B cell (primary cell): ENCODE measurements around the gene ARHGAP22. TPM values are rescaled to one million over a fixed set of nuclear protein-coding genes. Genes with fewer than 3 reads are reported as not detected.

Experiments used
- ATAC-seq: fragments of 200-7000 bp; cut with Tn5 transposase; one replicate; pipeline ENCODE4 v1.10.0; 2021; ENCODE audit warnings: low read depth, mild to moderate bottlenecking, moderate number of reproducible peaks, moderate library complexity
- CTCF ChIA-PET: fragments of 350-600 bp; sonication (Branson Sonifier 250); formaldehyde crosslinking; loops from one replicate; lab custom pipeline; 2021; ENCODE audit warnings: antibody characterized with exemption, inconsistent platforms; lab: Charles Lee
- POLR2A ChIA-PET: fragments of 350-600 bp; sonication (Branson Sonifier 250); formaldehyde crosslinking; loops from one replicate; lab custom pipeline; 2021; ENCODE audit warnings: antibody characterized with exemption; lab: Charles Lee
- DNase-seq: peaks from one replicate; pipeline ENCODE4 v3.0.0; 2013
- H2AFZ ChIP-seq: 2 replicates; pipeline ENCODE4 v1.6.1; 2012; ENCODE audit warnings: mild to moderate bottlenecking, low read depth, low read length; ENCODE audit not compliant: insufficient read depth, poor library complexity, severe bottlenecking
- H3K27ac ChIP-seq, 2 donors: 1 replicate in 1 of 2; 2 replicates in 1 of 2; pipeline ENCODE4 v1.5.1; 2012 to 2013; ENCODE audit warnings: low read length in 2 of 2, mild to moderate bottlenecking in 2 of 2, moderate library complexity in 1 of 2
- H3K27me3 ChIP-seq, 4 experiments: fragments of 200-600 bp in 1 of 4; sonication (generic) in 1 of 4; replicated peaks in 1 of 4; 1 replicate in 2 of 4; 2 replicates in 2 of 4; pipeline versions ENCODE4 v1.6.1 to v1.7.0; 2013 to 2016; ENCODE audit warnings: low read length in 3 of 4, mild to moderate bottlenecking in 2 of 4, mixed read lengths in 1 of 4, moderate library complexity in 1 of 4; ENCODE audit not compliant: insufficient read depth in 4 of 4, control insufficient read depth in 3 of 4; ENCODE audit errors: control extremely low read depth in 1 of 4
- H3K36me3 ChIP-seq, 2 experiments: replicated peaks in 1 of 2; 1 replicate in 1 of 2; 2 replicates in 1 of 2; pipeline versions ENCODE4 v1.6.1 to v1.7.1; 2013; ENCODE audit warnings: low read length in 1 of 2; ENCODE audit not compliant: insufficient read depth in 2 of 2, control insufficient read depth in 1 of 2; ENCODE audit errors: control extremely low read depth in 1 of 2, extremely low read depth in 1 of 2
- H3K4me1 ChIP-seq, 2 donors: fragments of 200-600 bp in 1 of 2; sonication (generic) in 1 of 2; 1 replicate in 1 of 2; 2 replicates in 1 of 2; pipeline versions ENCODE4 v1.5.1 to v1.6.1; 2013 to 2017; ENCODE audit warnings: low read length in 2 of 2; ENCODE audit not compliant: control insufficient read depth in 2 of 2, insufficient read depth in 2 of 2
- H3K4me2 ChIP-seq: replicated peaks from 2 replicates; pipeline ENCODE3; 2012; ENCODE audit warnings: mild to moderate bottlenecking, low read depth, low read length; ENCODE audit not compliant: poor library complexity, severe bottlenecking
- H3K4me3 ChIP-seq, 5 experiments: fragments of 200-600 bp in 1 of 5; sonication (generic) in 1 of 5; 1 replicate in 3 of 5; 2 replicates in 2 of 5; pipeline versions ENCODE4 v1.5.1 to v1.7.0; 2011 to 2016; ENCODE audit warnings: low read length in 4 of 5, mild to moderate bottlenecking in 4 of 5, low read depth in 2 of 5, control low read depth in 1 of 5, moderate library complexity in 1 of 5; ENCODE audit not compliant: insufficient read depth in 1 of 5; ENCODE audit errors: control extremely low read depth in 1 of 5, extremely low read depth in 1 of 5
- H3K79me2 ChIP-seq: fragments of 200-600 bp; sonication (generic); one replicate; pipeline ENCODE4 v1.6.0; 2016; ENCODE audit warnings: low read length; ENCODE audit not compliant: control insufficient read depth, insufficient read depth
- H3K9ac ChIP-seq: fragments of 200-600 bp; sonication (generic); 2 replicates; pipeline ENCODE4 v1.6.1; 2017; ENCODE audit warnings: mild to moderate bottlenecking, low read length, moderate library complexity
- H3K9me3 ChIP-seq, 3 donors: one replicate each; pipeline versions ENCODE4 v1.6.1 to v1.7.1; 2013; ENCODE audit warnings: low read length in 2 of 3; ENCODE audit not compliant: control insufficient read depth in 2 of 3, insufficient read depth in 1 of 3; ENCODE audit errors: control extremely low read depth in 1 of 3
- H4K20me1 ChIP-seq: 2 replicates; pipeline ENCODE4 v1.6.0; 2012; ENCODE audit warnings: mild to moderate bottlenecking, low read length; ENCODE audit not compliant: insufficient read depth, control insufficient read depth, poor library complexity, severe bottlenecking
- H3K27ac Mint-ChIP-seq: one replicate; pipeline ENCODE4 v1.8.0; 2021; ENCODE audit warnings: mixed read lengths
- H3K27me3 Mint-ChIP-seq: one replicate; pipeline ENCODE4 v1.8.0; 2021; ENCODE audit warnings: mixed read lengths
- H3K4me1 Mint-ChIP-seq: one replicate; pipeline ENCODE4 v1.8.0; 2021; ENCODE audit warnings: mixed read lengths
- H3K4me3 Mint-ChIP-seq: one replicate; pipeline ENCODE4 v1.8.0; 2021; ENCODE audit warnings: mixed read lengths
- H3K9me3 Mint-ChIP-seq: one replicate; pipeline ENCODE4 v1.8.0; 2022; ENCODE audit warnings: mixed read lengths; ENCODE audit not compliant: insufficient read depth
- EZH2 ChIP-seq: IDR thresholded peaks from 2 replicates; pipeline ENCODE4 v1.6.1; 2012; ENCODE audit warnings: borderline replicate concordance, low read depth, mild to moderate bottlenecking, moderate library complexity, low read length; ENCODE audit not compliant: insufficient read depth, poor library complexity, severe bottlenecking
- WGBS: methylation state at CpG from one replicate; pipeline ENCODE4 v1.1.5; 2013; ENCODE audit warnings: missing lambda C conversion rate; ENCODE audit not compliant: insufficient coverage; 5-methylcytosine and 5-hydroxymethylcytosine counted together
- intact Hi-C: fragments of 100-400 bp; cut with micrococcal nuclease; formaldehyde crosslinking; loops from one replicate; pipeline ENCODE4 v1.10.0; 2022
- polyA plus RNA-seq: library from polyadenylated mRNA; depleted of rRNA; stranded (reverse); fragments of >200 nt; gene quantifications from 2 replicates; pipeline ENCODE4 v1.2.3, GENCODE V29; 2012
- total RNA-seq, 2 donors: library from RNA; stranded (reverse); fragments of 120-200 nt in 1 of 2; gene quantifications; 1 replicate in 1 of 2; 2 replicates in 1 of 2; pipeline versions ENCODE4 v1.2.3 to v1.2.4, GENCODE V29; 2013 to 2022
- TF ChIP-seq, protein P1 (sequence below): fragments of 200-600 bp; IDR thresholded peaks from one replicate; pipeline ENCODE4 v1.8.0; 2022; ENCODE audit warnings: antibody characterized with exemption, mild to moderate bottlenecking

Gene ARHGAP22
- total and polyA plus RNA-seq, 2 donors (not counting 1 experiment from before 2014, with no cell fraction given), result 1.9 to 2.0 TPM

DNA sequence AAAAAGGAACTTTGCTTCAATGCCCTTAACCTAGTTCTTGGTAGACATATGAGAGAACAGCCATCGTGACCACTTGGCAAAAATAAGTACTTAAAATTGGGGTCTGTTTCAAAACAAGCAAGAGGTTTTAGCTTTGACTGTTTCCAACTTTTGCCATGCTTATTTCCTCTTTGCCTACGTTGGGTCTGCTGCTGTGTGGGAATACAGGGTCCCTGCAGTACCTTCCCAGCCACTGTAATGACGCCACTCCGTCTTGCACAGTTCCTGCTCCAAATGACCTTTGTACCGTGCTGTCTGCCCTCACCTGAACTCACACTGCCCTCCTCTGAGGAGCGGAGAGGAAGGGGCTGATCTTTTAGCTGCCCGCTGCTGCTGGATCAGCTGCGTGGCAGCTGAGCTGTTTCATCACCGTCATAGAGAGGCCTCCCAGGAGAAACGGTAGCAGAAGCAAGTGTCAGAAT is 165.3 kb downstream of the ARHGAP22 start:
- Histone ChIP-seq H3K36me3 (peaks cover 0 to 3% of the 10 kb centered on the region in 2 experiments), H3K4me2 (no peak overlapping the region), H3K4me3 (no peak overlapping the region), H3K9me3 (peaks cover 0 to 3% (median 0%) of the 10 kb centered on the region in 3 donors), H3K27me3 (no peaks in the 10 kb centered on the region), H2AFZ (no peak overlapping the region), H3K9ac (no peak overlapping the region), H3K4me1 (no peaks in the 10 kb centered on the region), H3K27ac (no peak overlapping the region), H4K20me1 (no peaks in the 10 kb centered on the region), H3K79me2 (no peaks in the 10 kb centered on the region)
- ChIA-PET POLR2A (no interaction called here), CTCF (no interaction called here)
- Mint-ChIP-seq H3K9me3 (no peaks in the 10 kb centered on the region), H3K27ac (no peak overlapping the region), H3K4me1 (no peaks in the 10 kb centered on the region), H3K4me3 (no peak overlapping the region), H3K27me3 (no peaks in the 10 kb centered on the region)
- ATAC-seq (no peak), DNase-seq (no peak)
- intact Hi-C loops, result no loop called here
- TF ChIP-seq, protein P1, sequence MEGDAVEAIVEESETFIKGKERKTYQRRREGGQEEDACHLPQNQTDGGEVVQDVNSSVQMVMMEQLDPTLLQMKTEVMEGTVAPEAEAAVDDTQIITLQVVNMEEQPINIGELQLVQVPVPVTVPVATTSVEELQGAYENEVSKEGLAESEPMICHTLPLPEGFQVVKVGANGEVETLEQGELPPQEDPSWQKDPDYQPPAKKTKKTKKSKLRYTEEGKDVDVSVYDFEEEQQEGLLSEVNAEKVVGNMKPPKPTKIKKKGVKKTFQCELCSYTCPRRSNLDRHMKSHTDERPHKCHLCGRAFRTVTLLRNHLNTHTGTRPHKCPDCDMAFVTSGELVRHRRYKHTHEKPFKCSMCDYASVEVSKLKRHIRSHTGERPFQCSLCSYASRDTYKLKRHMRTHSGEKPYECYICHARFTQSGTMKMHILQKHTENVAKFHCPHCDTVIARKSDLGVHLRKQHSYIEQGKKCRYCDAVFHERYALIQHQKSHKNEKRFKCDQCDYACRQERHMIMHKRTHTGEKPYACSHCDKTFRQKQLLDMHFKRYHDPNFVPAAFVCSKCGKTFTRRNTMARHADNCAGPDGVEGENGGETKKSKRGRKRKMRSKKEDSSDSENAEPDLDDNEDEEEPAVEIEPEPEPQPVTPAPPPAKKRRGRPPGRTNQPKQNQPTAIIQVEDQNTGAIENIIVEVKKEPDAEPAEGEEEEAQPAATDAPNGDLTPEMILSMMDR, result no peak
- no peak for TF ChIP-seq EZH2
- 98% methylated on average over 6 of the region's 10 CpGs for WGBS

DNA sequence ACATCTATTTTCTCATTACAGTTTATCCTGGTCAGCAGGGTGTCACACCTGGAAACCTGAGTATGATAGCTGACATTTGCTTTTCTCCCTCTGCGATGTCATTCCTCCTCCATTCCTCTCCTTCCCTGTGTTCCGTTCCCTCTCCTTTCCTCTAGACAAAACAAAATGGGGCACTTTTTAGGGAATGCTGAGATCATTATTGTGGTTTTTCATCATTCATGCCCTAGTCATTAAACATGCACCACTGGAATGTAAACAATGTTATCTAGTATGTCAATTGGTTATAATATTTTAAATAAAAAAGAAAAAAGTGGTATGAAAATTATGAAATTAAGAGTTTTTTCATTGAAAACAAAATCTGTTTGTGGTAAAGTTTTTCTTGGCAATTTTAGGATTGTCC is 165.8 kb downstream of the ARHGAP22 start:
- POLR2A ChIA-PET, result no interaction called here
- no peaks in the 10 kb centered on the region for H3K27me3 Mint-ChIP-seq
- no peak overlapping the region for H3K4me3 Mint-ChIP-seq

More for the DNA sequence above, 165.8 kb downstream of the ARHGAP22 start:
- ATAC-seq (no peak), DNase-seq (no peak)
- no peak overlapping the region for H3K27ac Mint-ChIP-seq
- no peak overlapping the region for H2AFZ ChIP-seq
- H4K20me1 ChIP-seq, result no peaks in the 10 kb centered on the region
- H3K27me3 ChIP-seq, result no peaks in the 10 kb centered on the region
- no peaks in the 10 kb centered on the region for H3K9me3 Mint-ChIP-seq
- peaks cover 0 to 3% (median 0%) of the 10 kb centered on the region in 3 donors for H3K9me3 ChIP-seq
- no peaks in the 10 kb centered on the region for H3K79me2 ChIP-seq
- WGBS, result no CpG with 5 or more reads among the region's 2 CpGs
- intact Hi-C loops, result no loop called here
- H3K27ac ChIP-seq, result no peak overlapping the region
- TF ChIP-seq, protein P1, result no peak
- no peak for TF ChIP-seq EZH2
- no peak overlapping the region for H3K4me3 ChIP-seq
- no peaks in the 10 kb centered on the region for H3K4me1 ChIP-seq
- no peak overlapping the region for H3K4me2 ChIP-seq
- H3K36me3 ChIP-seq, result peaks cover 0 to 3% of the 10 kb centered on the region in 2 experiments
- CTCF ChIA-PET, result no interaction called here
- H3K4me1 Mint-ChIP-seq, result no peaks in the 10 kb centered on the region
- H3K9ac ChIP-seq, result no peak overlapping the region
